K562 (cell line): ENCODE data around the gene TMEM184B. TPM values are rescaled to one million over a fixed set of nuclear protein-coding genes. Genes with fewer than 3 reads are reported as not detected.

ENCODE experiments used
- ARHGAP35 ChIP-seq: fragments of 450-650 bp; IDR thresholded peaks from 2 replicates; pipeline ENCODE4 v1.6.1; 2018; ENCODE audit not compliant: partially characterized antibody
- ATF7 ChIP-seq: fragments of 450-650 bp; IDR thresholded peaks from 2 replicates; pipeline ENCODE4 v1.7.1; 2014; ENCODE audit warnings: mild to moderate bottlenecking, moderate library complexity
- DIDO1 ChIP-seq: fragments of 450-650 bp; IDR thresholded peaks from 2 replicates; pipeline ENCODE4 v1.6.1; 2016; ENCODE audit warnings: low read depth, missing biosample characterization, missing genetic modification characterization
- EWSR1 ChIP-seq: fragments of 450-650 bp; IDR thresholded peaks from 2 replicates; pipeline ENCODE4 v1.6.1; 2018; ENCODE audit warnings: borderline replicate concordance, mild to moderate bottlenecking, low read depth, moderate library complexity; ENCODE audit not compliant: partially characterized antibody
- HDAC2 ChIP-seq: fragments of 450-650 bp; IDR thresholded peaks from 2 replicates; pipeline ENCODE4 v1.6.1; 2016; ENCODE audit warnings: mild to moderate bottlenecking
- MCM2 ChIP-seq: fragments of 450-650 bp; IDR thresholded peaks from 2 replicates; pipeline ENCODE4 v1.6.1; 2017; ENCODE audit warnings: low read depth, mild to moderate bottlenecking
- RNF2 ChIP-seq: sonication (generic); IDR thresholded peaks from 2 replicates; pipeline ENCODE4 v1.6.1; 2016
- SIRT6 ChIP-seq: IDR thresholded peaks from one replicate; pipeline ENCODE4 v1.6.1; 2012; ENCODE audit warnings: low read depth, mild to moderate bottlenecking, control low read depth, inconsistent platforms, low read length, moderate library complexity
- TAF15 ChIP-seq: fragments of 200-400 bp; formaldehyde crosslinking; IDR thresholded peaks from 2 replicates; pipeline ENCODE4 v1.6.1; 2017; ENCODE audit warnings: mild to moderate bottlenecking, low read depth, low read length, moderate library complexity
- THRAP3 ChIP-seq: fragments of 450-650 bp; IDR thresholded peaks from 2 replicates; pipeline ENCODE4 v1.6.1; 2016; ENCODE audit warnings: mild to moderate bottlenecking, inconsistent platforms, borderline replicate concordance
- polyA plus RNA-seq, 8 experiments: library from polyadenylated mRNA; depleted of rRNA in 4 of 8; stranded (reverse) in 5 of 8; unstranded in 3 of 8; fragments of >200 nt; fragmentation: Nextera tagmentation in 2 of 8; fragmentation: Illumina TruSeq in 1 of 8; extraction: Ambion mirVana in 2 of 8; extraction: Trizol in 1 of 8; gene quantifications; 2 replicates each; pipeline versions ENCODE4 v1.2.1 to v1.2.3, GENCODE V29; 2011 to 2014; ENCODE audit warnings: inconsistent platforms in 1 of 8, missing spikeins in 1 of 8
- total RNA-seq, 7 experiments: library from RNA; depleted of rRNA in 6 of 7; stranded (reverse); fragments of >200 nt in 6 of 7; fragmentation: Illumina TruSeq in 2 of 7; extraction: Trizol in 2 of 7; gene quantifications; 2 replicates each; pipeline versions ENCODE4 v1.2.1 to v1.2.3, GENCODE V29; 2011 to 2021; ENCODE audit warnings: low replicate concordance in 1 of 7
- TF ChIP-seq, protein P1 (sequence below): fragments of 200-800 bp; sonication (Bioruptor generic); IDR thresholded peaks from 2 replicates; pipeline ENCODE4 v1.6.1; 2017; ENCODE audit warnings: missing genetic modification characterization, missing compliant biosample characterization
- TF ChIP-seq, protein P2 (sequence below): sonication (generic); formaldehyde crosslinking; IDR thresholded peaks from 2 replicates; pipeline ENCODE4 v1.8.0; 2023; ENCODE audit warnings: mild to moderate bottlenecking, missing genetic modification reagents
- TF ChIP-seq, protein P3 (sequence below): sonication (generic); formaldehyde crosslinking; IDR thresholded peaks from 2 replicates; pipeline ENCODE4 v1.9.0; 2022; ENCODE audit warnings: mild to moderate bottlenecking, missing genetic modification reagents
- TF ChIP-seq, protein P4 (sequence below): sonication (generic); formaldehyde crosslinking; IDR thresholded peaks from 2 replicates; pipeline ENCODE4 v1.8.1; 2023; ENCODE audit warnings: missing genetic modification reagents, mild to moderate bottlenecking, borderline replicate concordance
- TF ChIP-seq, protein P5 (sequence below): fragments of 450-650 bp; conservative IDR thresholded peaks from 2 replicates; pipeline ENCODE4 v1.6.1; 2016; ENCODE audit warnings: missing genetic modification characterization, low read depth, mild to moderate bottlenecking, missing compliant biosample characterization, moderate library complexity

TMEM184B gene
- total and polyA plus RNA-seq, 9 of the 15 experiments (the other 6 are each of a cell fraction or from before 2014, with no cell fraction given) = 0.31 to 25.1 (median 6.2) TPM

DNA sequence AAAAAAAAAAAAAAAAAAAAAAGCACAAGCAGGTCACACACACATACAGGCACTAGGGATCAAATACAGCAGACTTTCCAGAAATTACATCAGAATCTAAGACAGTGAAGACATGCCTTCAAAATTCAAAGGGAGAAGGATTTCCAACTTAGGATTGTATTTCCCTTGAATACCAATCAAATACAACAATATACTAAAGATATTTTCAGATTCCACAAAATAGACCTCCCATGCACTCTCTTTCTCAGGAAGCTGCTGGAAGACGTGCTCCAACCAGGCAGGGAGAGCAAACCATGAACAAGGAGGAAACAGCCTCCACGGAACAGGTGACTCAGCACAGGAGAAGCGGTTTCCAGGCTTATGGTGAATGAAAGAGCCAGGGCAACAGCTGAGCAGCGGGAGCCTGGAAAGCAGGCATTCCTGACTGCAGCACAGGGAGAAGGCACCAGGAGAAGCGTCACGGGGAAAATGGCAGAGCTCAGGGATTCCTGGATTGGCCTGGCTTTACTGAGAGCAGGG is 32.0 kb downstream of the TMEM184B start (continued):
- TF ChIP-seq, protein P1, sequence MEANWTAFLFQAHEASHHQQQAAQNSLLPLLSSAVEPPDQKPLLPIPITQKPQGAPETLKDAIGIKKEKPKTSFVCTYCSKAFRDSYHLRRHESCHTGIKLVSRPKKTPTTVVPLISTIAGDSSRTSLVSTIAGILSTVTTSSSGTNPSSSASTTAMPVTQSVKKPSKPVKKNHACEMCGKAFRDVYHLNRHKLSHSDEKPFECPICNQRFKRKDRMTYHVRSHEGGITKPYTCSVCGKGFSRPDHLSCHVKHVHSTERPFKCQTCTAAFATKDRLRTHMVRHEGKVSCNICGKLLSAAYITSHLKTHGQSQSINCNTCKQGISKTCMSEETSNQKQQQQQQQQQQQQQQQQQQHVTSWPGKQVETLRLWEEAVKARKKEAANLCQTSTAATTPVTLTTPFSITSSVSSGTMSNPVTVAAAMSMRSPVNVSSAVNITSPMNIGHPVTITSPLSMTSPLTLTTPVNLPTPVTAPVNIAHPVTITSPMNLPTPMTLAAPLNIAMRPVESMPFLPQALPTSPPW (CRISPR knock-in tag) = peak; percentile 32; the same call in 1 of the 2 replicates
- no peak for TF ChIP-seq EWSR1
- no peak for TF ChIP-seq ATF7
- TF ChIP-seq, protein P2, sequence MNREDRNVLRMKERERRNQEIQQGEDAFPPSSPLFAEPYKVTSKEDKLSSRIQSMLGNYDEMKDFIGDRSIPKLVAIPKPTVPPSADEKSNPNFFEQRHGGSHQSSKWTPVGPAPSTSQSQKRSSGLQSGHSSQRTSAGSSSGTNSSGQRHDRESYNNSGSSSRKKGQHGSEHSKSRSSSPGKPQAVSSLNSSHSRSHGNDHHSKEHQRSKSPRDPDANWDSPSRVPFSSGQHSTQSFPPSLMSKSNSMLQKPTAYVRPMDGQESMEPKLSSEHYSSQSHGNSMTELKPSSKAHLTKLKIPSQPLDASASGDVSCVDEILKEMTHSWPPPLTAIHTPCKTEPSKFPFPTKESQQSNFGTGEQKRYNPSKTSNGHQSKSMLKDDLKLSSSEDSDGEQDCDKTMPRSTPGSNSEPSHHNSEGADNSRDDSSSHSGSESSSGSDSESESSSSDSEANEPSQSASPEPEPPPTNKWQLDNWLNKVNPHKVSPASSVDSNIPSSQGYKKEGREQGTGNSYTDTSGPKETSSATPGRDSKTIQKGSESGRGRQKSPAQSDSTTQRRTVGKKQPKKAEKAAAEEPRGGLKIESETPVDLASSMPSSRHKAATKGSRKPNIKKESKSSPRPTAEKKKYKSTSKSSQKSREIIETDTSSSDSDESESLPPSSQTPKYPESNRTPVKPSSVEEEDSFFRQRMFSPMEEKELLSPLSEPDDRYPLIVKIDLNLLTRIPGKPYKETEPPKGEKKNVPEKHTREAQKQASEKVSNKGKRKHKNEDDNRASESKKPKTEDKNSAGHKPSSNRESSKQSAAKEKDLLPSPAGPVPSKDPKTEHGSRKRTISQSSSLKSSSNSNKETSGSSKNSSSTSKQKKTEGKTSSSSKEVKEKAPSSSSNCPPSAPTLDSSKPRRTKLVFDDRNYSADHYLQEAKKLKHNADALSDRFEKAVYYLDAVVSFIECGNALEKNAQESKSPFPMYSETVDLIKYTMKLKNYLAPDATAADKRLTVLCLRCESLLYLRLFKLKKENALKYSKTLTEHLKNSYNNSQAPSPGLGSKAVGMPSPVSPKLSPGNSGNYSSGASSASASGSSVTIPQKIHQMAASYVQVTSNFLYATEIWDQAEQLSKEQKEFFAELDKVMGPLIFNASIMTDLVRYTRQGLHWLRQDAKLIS (CRISPR knock-in tag) = no peak
- no peak for TF ChIP-seq HDAC2
- TF ChIP-seq, protein P3, sequence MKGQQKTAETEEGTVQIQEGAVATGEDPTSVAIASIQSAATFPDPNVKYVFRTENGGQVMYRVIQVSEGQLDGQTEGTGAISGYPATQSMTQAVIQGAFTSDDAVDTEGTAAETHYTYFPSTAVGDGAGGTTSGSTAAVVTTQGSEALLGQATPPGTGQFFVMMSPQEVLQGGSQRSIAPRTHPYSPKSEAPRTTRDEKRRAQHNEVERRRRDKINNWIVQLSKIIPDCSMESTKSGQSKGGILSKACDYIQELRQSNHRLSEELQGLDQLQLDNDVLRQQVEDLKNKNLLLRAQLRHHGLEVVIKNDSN (CRISPR knock-in tag) = no peak
- TF ChIP-seq SIRT6 = no peak
- TF ChIP-seq THRAP3 = no peak
- TF ChIP-seq ARHGAP35 = no peak
- no peak for TF ChIP-seq DIDO1
- no peak for TF ChIP-seq RNF2
- no peak for TF ChIP-seq MCM2
- TF ChIP-seq, protein P4, sequence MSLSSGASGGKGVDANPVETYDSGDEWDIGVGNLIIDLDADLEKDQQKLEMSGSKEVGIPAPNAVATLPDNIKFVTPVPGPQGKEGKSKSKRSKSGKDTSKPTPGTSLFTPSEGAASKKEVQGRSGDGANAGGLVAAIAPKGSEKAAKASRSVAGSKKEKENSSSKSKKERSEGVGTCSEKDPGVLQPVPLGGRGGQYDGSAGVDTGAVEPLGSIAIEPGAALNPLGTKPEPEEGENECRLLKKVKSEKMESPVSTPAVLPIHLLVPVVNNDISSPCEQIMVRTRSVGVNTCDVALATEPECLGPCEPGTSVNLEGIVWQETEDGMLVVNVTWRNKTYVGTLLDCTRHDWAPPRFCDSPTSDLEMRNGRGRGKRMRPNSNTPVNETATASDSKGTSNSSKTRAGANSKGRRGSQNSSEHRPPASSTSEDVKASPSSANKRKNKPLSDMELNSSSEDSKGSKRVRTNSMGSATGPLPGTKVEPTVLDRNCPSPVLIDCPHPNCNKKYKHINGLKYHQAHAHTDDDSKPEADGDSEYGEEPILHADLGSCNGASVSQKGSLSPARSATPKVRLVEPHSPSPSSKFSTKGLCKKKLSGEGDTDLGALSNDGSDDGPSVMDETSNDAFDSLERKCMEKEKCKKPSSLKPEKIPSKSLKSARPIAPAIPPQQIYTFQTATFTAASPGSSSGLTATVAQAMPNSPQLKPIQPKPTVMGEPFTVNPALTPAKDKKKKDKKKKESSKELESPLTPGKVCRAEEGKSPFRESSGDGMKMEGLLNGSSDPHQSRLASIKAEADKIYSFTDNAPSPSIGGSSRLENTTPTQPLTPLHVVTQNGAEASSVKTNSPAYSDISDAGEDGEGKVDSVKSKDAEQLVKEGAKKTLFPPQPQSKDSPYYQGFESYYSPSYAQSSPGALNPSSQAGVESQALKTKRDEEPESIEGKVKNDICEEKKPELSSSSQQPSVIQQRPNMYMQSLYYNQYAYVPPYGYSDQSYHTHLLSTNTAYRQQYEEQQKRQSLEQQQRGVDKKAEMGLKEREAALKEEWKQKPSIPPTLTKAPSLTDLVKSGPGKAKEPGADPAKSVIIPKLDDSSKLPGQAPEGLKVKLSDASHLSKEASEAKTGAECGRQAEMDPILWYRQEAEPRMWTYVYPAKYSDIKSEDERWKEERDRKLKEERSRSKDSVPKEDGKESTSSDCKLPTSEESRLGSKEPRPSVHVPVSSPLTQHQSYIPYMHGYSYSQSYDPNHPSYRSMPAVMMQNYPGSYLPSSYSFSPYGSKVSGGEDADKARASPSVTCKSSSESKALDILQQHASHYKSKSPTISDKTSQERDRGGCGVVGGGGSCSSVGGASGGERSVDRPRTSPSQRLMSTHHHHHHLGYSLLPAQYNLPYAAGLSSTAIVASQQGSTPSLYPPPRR (CRISPR knock-in tag) = no peak
- no peak for TF ChIP-seq TAF15
- TF ChIP-seq, protein P5, sequence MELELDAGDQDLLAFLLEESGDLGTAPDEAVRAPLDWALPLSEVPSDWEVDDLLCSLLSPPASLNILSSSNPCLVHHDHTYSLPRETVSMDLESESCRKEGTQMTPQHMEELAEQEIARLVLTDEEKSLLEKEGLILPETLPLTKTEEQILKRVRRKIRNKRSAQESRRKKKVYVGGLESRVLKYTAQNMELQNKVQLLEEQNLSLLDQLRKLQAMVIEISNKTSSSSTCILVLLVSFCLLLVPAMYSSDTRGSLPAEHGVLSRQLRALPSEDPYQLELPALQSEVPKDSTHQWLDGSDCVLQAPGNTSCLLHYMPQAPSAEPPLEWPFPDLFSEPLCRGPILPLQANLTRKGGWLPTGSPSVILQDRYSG (tag) = no peak
